Measurements from ENCODE around the gene RALGPS1.

Gene RALGPS1

DNA sequence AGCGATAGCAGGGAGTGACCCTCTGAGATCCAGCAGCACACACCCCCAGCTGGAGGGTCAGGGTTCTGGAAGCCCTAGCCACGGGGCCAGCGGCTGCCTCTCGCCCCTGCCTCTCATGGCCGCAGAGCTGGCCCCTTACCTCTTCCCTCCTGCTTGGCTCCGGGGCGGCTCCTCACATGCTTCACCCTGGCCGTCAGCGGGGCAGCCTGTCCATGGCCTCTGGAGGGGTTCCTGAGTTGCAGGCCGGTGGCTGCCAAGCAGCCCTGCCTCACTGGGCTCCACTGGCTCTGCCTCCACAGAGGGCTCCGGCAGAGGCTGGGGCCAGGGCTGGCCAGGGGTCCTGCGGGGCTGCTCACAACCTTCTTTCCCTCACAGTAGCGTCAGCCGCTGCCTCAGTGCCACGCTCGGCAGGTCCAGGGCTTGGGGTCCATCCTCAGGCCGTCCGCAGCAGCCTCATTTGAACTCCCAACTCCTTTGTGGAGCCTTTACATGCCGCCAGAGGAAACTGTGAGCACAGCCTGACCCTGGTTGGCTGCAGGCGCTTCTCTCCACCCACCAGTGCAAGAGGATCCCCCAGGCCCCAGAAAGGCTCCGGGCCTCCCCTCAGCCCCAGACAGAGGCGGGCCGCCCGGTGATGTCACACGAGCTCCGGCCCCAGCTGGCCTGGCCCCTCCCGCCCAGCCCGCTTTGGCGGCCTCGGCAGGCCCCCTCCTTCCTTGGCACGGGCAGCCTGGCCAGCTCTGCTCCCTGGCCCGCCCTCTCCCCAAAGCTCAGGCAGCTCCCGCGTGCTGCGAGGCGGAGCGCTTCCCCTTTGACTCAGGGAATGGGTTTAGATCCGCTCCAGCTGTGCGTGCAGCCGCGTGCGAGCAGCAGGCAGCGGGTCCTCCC is 207.8 kb downstream of the RALGPS1 start, which contains the start of gene ANGPTL2:
ANGPTL2 (minus strand) TSS at position 460 of the 888 bp plus-strand sequence. CDS start 13,904 bp downstream, outside the sequence.
- no peak for DNase-seq (ENCODE audit: low spot score)

- no peak for DNase-seq (ENCODE audit: low spot score)
These were observed 208.7 kb downstream of the RALGPS1 start for GRCh38 chr9:127123064-127123890.

GRCh38 chr9:127124111-127124531 is 209.5 kb downstream of the RALGPS1 start:
- no peak for DNase-seq (ENCODE audit: low spot score)

- no peak for DNase-seq (ENCODE audit: low spot score)
These were observed 210.2 kb downstream of the RALGPS1 start for GRCh38 chr9:127124792-127125191.

DNA sequence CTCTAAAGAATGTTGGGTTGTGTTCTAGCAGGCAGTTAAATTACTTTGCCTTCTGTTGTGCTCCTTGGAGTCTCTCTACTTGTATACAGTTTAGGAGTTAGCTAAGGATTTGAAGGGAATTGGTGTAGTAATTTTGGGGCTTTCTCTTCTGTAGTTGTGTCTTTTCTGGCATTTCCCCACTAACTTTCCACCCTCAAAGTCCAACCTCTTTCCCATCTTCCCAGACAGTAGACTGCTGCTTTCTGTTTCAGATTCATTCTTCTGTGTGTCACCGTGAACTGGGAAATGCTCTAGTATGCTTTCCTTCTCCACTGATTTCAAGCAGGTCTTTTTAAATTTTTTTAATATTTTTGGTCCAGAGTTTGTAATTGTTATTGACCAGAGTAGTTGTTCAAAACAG is 212.4 kb downstream of the RALGPS1 start:
- no peak for DNase-seq (ENCODE audit: low spot score)

DNA sequence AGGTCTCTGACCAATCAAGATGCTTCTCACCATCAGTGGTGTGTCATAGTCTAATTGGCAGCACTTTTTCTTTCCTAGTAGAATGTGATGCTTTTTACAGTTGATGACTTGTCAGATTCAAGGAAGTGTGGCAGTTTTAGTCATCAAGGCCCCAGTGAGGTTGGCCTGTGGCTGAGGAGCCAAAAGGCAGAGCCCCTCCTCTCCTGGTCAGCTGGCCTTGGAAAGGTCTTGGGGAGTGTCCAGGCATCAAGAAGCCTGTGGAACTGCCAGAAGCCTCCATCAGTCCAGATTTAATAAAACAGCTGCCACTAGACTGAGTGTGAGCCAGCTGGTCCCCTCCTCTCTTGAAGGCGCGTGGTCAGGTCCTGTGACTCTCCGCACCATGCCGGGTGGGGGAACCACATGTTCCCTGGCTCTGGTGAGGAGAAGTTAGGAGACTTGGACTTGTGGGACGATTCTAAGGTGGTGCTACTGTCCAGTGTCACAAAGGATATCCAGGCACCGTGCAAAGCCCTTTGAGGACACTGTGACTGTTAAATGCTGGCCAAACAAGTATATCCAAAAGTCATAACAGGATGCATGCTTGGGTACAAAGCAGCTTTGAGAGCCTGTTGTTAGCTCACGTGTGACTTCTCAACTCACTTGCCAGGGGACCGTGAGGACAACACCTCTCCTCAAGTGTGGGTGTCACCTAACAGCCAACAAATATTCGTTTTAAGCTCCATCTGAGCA is 213.9 kb downstream of the RALGPS1 start:
- DNase-seq (ENCODE audit: low spot score): no peak

DNA sequence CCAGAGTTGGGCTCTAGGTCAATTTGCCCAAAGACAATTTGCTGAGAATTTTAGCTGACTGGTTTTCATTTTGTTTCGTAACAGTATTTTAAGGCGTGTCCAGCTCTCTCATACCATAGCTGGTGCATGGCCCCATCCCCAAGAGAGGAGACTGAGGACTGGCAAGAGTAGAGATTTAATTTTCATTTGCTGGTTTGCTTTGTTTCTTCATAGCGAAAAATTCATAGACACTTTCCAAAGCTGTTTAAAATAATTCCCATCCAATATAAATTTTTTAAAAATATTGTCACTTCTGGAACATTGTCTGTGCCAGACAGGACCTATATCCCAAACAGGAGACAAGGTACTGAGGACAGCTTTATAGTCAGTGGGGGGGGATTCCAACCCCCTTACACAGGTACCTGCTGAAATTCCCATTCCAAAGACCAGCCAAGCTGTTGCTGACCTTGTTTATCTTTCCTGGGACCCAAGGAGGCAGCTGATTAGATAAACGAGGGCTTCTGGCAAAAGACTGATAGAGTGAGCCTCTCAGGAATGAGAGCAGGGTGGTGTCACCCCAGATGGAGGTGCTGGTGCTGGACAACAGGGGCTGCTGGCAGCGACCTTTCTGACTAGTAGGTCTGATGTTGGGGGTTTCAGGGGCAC is 214.6 kb downstream of the RALGPS1 start:
- DNase-seq (ENCODE audit: low spot score): no peak

GRCh38 chr9:127129718-127130085 is 215.1 kb downstream of the RALGPS1 start:
- no peak for DNase-seq (ENCODE audit: low spot score)

DNA sequence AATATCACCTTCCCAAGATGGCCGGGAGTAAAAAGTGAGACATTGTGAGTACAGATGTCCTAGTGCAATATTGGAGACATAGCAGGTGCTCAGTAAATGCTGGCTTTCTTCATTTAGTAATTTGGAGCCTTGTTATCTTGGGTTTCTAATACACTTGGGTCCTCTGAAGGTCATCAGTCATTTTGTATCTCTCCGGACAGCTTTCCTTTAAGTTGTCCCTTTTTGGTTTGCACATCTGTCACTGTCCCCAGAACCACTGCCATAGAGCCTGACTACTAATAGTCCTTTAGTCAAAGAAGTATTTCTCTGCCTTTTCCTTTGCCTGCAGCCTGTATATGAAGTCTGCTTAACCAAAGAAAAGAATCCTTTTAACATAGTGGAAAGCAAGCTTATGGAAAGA is 215.7 kb downstream of the RALGPS1 start:
- DNase-seq (ENCODE audit: low spot score): no peak

- no peak for DNase-seq (ENCODE audit: low spot score)
These were observed 216.3 kb downstream of the RALGPS1 start for GRCh38 chr9:127130661-127131538.

- no peak for DNase-seq (ENCODE audit: low spot score)
These were observed 217.3 kb downstream of the RALGPS1 start for GRCh38 chr9:127131871-127132270.

DNA sequence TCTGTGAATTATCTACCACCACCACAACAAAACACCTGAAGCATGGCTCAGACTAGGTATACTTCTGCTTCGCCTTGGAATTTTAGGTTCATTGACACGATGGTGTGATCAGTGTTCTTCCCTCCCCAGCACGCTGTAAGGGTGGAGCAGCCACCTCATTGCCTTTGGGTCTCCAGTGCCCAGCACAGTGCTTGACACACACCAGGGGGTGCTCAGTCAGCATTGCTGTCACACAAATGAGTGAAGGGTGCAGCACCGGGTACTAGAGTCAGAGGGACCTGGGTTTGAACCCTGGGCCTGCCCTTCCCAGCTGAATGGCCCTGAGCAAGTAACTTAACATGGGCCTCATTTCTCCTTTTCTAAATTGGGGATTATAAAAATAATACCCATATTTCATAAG is 217.8 kb downstream of the RALGPS1 start:
- no peak for DNase-seq (ENCODE audit: low spot score)

DNA sequence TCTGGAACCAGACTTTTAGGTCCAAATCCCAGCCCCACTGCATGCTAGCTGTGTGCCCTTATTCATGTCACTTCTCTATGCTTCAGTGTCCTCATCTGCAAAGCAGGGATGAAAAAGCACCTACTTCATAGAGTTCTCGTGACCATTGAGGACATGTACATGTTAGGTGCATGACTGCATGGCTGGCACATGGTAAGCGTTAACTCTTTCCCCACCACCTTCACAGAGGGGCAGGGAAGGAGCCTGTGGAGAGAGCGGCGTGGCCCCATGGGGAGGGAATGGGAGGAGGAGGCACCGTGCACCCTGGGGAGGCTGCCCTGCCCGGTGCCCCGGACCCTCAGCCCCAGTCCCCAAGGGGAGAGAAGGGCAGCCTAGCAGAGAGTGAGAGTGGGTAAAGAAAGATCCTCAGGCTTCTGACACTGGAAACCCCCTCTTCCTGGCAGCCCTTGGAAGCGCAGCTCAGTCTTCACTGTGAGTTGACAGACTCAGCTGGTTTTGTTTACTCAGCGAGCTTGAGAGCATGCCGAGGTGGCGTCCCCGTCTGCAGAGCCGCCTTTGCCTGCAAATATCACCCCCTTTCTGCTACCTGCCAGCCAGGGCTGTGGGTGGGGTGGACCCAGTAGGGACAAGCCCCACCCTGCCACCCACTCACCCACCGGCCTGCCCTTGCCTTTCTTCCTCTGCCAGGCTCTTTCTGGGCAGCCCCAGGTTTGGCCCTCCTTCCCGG is 218.5 kb downstream of the RALGPS1 start:
- DNase-seq (ENCODE audit: low spot score): no peak

DNA sequence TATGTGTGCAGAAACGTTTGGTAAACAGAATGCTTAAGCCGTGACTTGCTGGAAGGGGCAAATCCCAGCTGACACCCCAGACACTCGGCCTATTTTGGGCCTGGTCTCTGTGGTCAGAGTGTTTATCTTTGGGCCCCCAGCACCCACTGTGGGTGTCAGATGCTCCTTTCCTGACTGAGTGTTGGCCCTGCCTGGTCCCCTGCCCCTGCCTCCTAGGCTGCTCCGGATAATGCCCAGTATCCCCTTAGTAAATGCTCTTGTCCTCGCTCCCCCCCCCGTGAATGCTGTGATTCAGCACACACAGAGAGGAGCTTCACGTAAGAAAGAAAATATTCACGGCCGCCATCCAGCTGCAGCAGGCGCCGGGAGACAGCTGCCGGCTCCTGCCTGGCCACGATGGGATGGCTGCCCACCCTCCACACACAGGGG is 219.2 kb downstream of the RALGPS1 start:
- no peak for DNase-seq (ENCODE audit: low spot score)

DNA sequence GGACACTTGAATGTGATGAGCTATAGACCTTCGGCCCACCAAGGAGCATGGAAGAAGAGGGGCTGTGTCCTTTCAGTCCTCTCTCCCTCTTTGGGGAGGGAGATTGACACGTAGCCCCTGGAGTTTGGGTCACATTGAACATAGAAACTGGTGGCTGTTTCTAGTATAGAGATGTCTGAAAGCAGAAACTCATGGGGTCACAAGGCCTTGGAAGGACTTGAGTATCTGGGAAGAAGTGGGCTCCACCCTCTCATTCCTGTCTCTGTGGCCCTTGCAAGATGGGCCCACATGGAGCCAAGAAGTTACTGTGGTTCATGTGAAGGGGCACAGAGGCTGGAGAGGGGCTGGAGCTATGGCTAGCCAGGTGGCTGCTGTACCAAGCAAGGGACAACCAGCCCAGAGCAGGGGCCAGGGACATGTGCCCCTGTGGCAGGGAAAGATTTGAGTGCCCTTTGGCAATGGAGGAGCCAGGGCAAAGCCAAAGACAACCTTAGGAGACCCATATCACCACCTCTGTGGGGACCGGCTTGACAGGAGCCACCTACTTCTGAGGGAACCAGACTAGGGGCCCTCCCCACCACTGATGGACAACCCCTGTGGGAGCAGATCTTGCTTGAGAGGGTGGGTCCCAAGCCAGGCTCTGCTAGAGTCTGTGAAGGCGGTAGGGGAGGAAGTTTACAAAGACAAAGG is 220.6 kb downstream of the RALGPS1 start:
- DNase-seq (ENCODE audit: low spot score): no peak

DNA sequence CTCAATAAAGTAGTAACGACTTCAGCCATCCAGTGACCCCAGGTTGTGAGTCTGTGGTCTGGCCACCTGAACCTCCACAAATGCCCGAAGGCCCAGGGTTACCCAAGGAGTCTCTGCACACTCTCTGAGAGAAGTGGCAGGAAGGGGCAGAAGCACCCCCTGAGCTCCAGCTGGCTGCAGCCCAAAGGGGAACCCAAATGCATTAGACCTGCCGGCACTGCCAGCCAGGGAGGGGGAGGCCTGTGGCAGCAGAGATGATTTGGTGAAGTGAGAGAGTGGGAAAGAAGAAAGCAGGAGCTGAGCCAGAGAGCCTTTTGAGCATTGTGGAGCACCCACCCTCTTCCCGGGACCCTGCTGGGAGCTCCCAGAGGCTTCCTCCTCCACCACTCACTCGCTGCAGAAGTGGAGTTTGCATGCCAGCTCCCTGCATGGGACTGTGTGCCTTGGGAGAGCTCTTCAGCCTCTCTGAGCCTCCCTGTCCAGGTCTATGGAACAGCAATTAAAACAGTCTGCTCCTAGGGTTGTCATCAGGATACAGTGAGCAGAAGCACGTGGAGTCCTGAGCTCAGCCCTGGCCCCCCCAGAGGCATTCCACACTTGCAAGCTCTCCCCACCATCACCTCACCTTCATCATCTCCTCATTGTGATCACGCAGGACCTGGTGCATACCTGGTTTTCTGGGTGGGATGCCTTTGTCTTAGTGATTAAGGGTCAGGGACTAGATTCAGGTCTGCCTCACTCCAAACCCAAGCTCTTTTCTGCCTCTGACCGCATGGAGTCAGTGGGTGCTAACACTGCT is 221.7 kb downstream of the RALGPS1 start:
- no peak for DNase-seq (ENCODE audit: low spot score)

DNA sequence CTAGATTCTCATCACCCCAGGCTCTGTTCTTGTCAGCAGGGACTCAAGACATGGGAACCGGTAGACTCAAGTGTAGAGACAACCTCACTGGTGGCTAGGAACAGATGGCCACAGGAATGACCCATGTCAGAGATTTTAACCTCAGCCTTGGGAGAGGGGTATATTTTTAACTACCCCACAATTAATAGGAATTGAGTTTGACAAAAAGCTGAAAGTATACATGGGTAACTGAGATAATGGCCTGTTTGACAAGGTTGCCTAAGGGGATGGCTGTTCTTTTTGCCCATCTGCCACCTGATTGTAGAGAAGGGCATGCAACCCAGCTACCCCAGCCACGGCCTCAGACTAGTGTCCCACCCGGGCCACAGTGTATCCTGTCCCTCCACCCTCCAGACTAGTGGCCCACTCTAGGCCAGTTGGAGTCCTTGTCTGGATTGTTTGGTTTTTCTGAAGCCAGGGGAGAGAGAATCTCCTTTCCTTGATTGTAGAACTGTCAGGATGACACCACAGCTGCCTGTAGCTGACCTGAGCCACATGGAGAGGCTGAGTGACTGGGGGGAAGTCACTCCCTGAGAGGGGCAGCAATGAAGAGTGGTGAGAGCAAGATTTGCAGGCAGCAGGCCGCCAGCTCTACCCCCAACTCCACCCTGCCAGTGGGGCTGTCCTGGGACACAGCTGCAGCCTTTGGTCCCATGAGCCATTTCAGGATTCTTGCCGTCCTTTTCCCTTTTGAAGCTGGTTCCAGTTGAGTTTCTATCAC is 222.5 kb downstream of the RALGPS1 start:
- DNase-seq (ENCODE audit: low spot score): no peak

Data from hematopoietic multipotent progenitor cell treated with erythropoietin and hydrocortisone succinate and interleukin-3 and kit ligand, for 17 days (in vitro differentiated cells).